NB4 (cell line): ENCODE measurements around the gene MYO1D.

ENCODE experiments used
- CTCF ChIP-seq: IDR thresholded peaks from one replicate; pipeline ENCODE4 v1.5.1; 2012; ENCODE audit warnings: low read depth, low read length
- MAX ChIP-seq: IDR thresholded peaks from 2 replicates; pipeline ENCODE4 v1.6.1; 2011; ENCODE audit warnings: low read depth, low read length
- POLR2A ChIP-seq: IDR thresholded peaks from 2 replicates; pipeline ENCODE4 v1.6.1; 2011; ENCODE audit warnings: mild to moderate bottlenecking; ENCODE audit not compliant: insufficient read length; ENCODE audit errors: extremely low read depth

GRCh38 chr17:32846143-32846542 is 30.8 kb downstream of the MYO1D start:
- TF ChIP-seq POLR2A = no peak
- TF ChIP-seq MAX = no peak
- TF ChIP-seq CTCF = no peak
